Activated CD8-positive, alpha-beta T cell treated with anti-CD3 and anti-CD28 coated beads, Interleukin-2, amount 10 ng/mL, durations not matched to agents 7 days and 5 days (primary cell): ENCODE results near the gene RGS12. TPM values are rescaled to one million over a fixed set of nuclear protein-coding genes. Genes with fewer than 3 reads are reported as not detected.

Experiments
- ATAC-seq: fragments of 150-1000 bp; cut with Tn5 transposase; one replicate; pipeline ENCODE4 v1.10.0; 2021; ENCODE audit warnings: moderate library complexity
- CTCF ChIA-PET: fragments of 350-600 bp; sonication (Branson Sonifier 250); formaldehyde crosslinking; loops from one replicate; lab custom pipeline; 2021; ENCODE audit warnings: antibody characterized with exemption; lab: Charles Lee
- POLR2A ChIA-PET: fragments of 350-600 bp; sonication (Branson Sonifier 250); formaldehyde crosslinking; loops from one replicate; lab custom pipeline; 2021; ENCODE audit warnings: antibody characterized with exemption; lab: Charles Lee
- DNase-seq: peaks from one replicate; pipeline ENCODE4 v3.0.0-alpha.2; 2020
- H3K27ac Mint-ChIP-seq: one replicate; pipeline ENCODE4 v1.8.0; 2021; ENCODE audit warnings: mild to moderate bottlenecking, mixed read lengths
- H3K27me3 Mint-ChIP-seq: one replicate; pipeline ENCODE4 v1.8.0; 2021; ENCODE audit warnings: low read depth, mixed read lengths
- H3K36me3 Mint-ChIP-seq: one replicate; pipeline ENCODE4 v1.8.0; 2021; ENCODE audit warnings: low read depth, mixed read lengths
- H3K4me1 Mint-ChIP-seq: one replicate; pipeline ENCODE4 v1.8.0; 2021; ENCODE audit warnings: low read depth, mixed read lengths
- H3K4me3 Mint-ChIP-seq: one replicate; pipeline ENCODE4 v1.8.0; 2021; ENCODE audit warnings: mild to moderate bottlenecking, mixed read lengths
- H3K9me3 Mint-ChIP-seq: one replicate; pipeline ENCODE4 v1.8.0; 2022; ENCODE audit warnings: mixed read lengths; ENCODE audit not compliant: insufficient read depth
- total RNA-seq, 2 experiments: library from RNA; stranded (reverse); gene quantifications; one replicate each; pipeline ENCODE4 v1.2.3, GENCODE V29; 2021

The RGS12 gene
- total RNA-seq, 2 experiments from 2014 or later: 4.7 to 8.3 TPM

GRCh38 chr4:3332498-3332897 is 39.7 kb downstream of the RGS12 start:
- peaks cover 8% of the 10 kb centered on the region for H3K27me3 Mint-ChIP-seq
- POLR2A ChIA-PET: no interaction called here
- H3K27ac Mint-ChIP-seq: no peak overlapping the region
- CTCF ChIA-PET: no interaction called here
- H3K9me3 Mint-ChIP-seq: no peaks in the 10 kb centered on the region
- ATAC-seq (no peak), DNase-seq (peak; percentile 14)
- H3K4me3 Mint-ChIP-seq: no peak overlapping the region
- no peaks in the 10 kb centered on the region for H3K36me3 Mint-ChIP-seq
- peaks cover 2% of the 10 kb centered on the region for H3K4me1 Mint-ChIP-seq

- ChIA-PET CTCF (interaction anchor here (2.5 kb wide), 1 partner anchor 12 kb away, joined by 8 read pairs; no protein-coding TSS in a partner anchor), POLR2A (no interaction called here)
- Mint-ChIP-seq H3K27me3 (peaks cover 6% of the 10 kb centered on the region), H3K27ac (no peak overlapping the region), H3K36me3 (no peaks in the 10 kb centered on the region), H3K9me3 (no peaks in the 10 kb centered on the region), H3K4me3 (no peak overlapping the region), H3K4me1 (peaks cover 2% of the 10 kb centered on the region)
- ATAC-seq (no peak), DNase-seq (no peak)
Observed at GRCh38 chr4:3334316-3334715, 41.5 kb downstream of the RGS12 start.

DNA sequence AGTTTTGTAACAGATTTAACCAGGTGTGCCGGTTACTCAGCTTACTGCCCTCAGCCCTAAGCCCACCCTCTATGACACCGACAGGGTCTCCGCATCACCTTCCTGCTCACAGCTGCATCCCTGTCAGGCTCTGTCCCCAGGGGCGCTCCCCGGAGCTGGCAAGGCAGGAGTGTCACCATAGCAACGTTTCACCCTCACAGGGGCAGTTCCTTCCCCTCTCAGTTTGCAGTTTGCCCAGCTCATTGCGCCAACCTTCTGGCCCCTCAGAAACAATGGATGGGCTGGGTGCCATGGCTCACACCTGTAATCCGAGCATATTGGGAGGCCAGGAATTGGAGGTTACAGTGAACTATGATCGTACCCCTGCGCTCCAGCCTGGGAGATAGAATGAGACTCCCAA is 42.6 kb downstream of the RGS12 start:
- CTCF ChIA-PET: interaction anchor here (2.5 kb wide), 1 partner anchor 11 kb away, joined by 8 read pairs; no protein-coding TSS in a partner anchor
- Mint-ChIP-seq H3K27ac (no peak overlapping the region), H3K9me3 (no peaks in the 10 kb centered on the region), H3K27me3 (peaks cover 6% of the 10 kb centered on the region), H3K4me3 (no peak overlapping the region), H3K4me1 (peaks cover 2% of the 10 kb centered on the region), H3K36me3 (no peaks in the 10 kb centered on the region)
- ATAC-seq (no peak), DNase-seq (no peak)
- POLR2A ChIA-PET: no interaction called here

DNA sequence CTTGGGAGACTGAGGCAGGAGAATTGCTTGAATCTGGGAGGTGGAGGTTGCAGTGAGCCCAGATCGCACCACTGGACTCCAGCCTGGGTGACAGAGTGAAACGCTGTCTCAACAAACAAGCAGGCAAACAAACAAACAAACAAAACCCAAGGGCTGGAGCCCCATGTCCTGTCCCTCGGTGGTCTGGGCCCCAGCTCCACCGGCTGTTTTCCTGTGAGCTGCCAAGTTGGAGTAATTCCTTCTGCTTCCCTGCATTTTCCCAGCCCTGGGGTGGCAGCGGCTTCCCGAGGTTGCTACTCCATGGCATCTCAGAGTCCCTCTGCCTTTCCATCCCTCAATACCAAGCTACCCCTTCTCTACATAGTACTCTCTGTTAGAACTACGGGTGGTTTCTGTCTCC is 43.2 kb downstream of the RGS12 start:
- Mint-ChIP-seq H3K27me3 (peaks cover 6% of the 10 kb centered on the region), H3K9me3 (no peaks in the 10 kb centered on the region), H3K36me3 (no peaks in the 10 kb centered on the region), H3K4me3 (no peak overlapping the region), H3K27ac (no peak overlapping the region), H3K4me1 (peaks cover 2% of the 10 kb centered on the region)
- DNase-seq (no peak), ATAC-seq (no peak)
- CTCF ChIA-PET: no interaction called here
- POLR2A ChIA-PET: no interaction called here

DNA sequence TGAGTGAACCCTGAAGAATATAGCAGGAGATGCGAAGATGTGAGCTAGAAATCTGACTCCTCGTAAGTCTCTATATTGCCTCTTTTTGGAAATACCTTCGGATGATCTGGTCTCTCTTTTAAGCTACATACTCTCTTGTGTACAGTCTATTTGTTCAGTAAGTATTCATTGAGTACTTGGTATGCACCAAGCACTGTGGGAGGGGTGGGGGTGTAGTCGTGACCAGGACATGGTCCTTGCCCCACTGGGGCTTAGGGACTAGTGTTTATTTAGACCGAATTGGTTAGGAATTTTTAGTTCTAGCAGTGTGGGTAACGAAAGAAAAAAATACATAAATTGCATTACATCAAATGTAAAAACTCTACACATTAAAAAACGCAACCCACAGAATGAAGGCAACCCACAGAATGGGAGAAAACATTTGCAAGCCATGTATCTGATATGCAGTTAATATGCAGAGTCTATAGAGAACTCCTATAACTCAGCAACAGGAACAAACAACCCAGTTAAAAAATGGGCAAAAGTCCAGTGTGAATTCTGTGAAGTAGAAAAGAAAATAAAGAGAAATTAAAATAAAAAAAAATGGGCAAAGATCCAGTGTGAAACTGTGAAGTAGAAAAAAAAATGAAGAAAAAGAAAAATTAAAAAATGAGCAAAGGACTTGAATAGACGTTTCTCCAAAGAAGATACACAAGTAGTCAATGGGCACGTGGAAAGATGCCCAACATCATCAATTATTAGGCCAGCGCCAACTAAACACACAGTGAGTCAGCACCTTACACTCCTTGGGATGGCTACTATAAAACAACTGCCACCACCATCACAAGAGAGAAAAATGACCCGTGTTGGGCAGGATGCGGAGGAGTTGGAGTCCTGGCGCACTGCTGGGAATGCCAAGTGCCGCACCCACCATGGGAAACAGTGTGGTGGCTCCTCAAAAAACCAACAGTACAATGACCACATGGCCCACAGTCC is 43.8 kb downstream of the RGS12 start:
- Mint-ChIP-seq H3K4me3 (no peak overlapping the region), H3K27ac (no peak overlapping the region), H3K9me3 (no peaks in the 10 kb centered on the region), H3K4me1 (peaks cover 2% of the 10 kb centered on the region), H3K27me3 (peaks cover 6% of the 10 kb centered on the region), H3K36me3 (no peaks in the 10 kb centered on the region)
- CTCF ChIA-PET: no interaction called here
- DNase-seq: no peak
- POLR2A ChIA-PET: no interaction called here
- ATAC-seq: no peak

GRCh38 chr4:3337357-3337732 is 44.5 kb downstream of the RGS12 start:
- Mint-ChIP-seq H3K27me3 (peaks cover 4% of the 10 kb centered on the region), H3K27ac (no peak overlapping the region), H3K4me1 (peaks cover 7% of the 10 kb centered on the region), H3K36me3 (no peaks in the 10 kb centered on the region), H3K4me3 (no peak overlapping the region), H3K9me3 (no peaks in the 10 kb centered on the region)
- ChIA-PET POLR2A (no interaction called here), CTCF (no interaction called here)
- DNase-seq: no peak
- ATAC-seq: no peak

- ATAC-seq: no peak
- H3K9me3 Mint-ChIP-seq: no peaks in the 10 kb centered on the region
- DNase-seq: no peak
- ChIA-PET POLR2A (no interaction called here), CTCF (no interaction called here)
- H3K27ac Mint-ChIP-seq: no peak overlapping the region
- H3K36me3 Mint-ChIP-seq: no peaks in the 10 kb centered on the region
- H3K4me3 Mint-ChIP-seq: no peak overlapping the region
- peaks cover 4% of the 10 kb centered on the region for H3K27me3 Mint-ChIP-seq
- H3K4me1 Mint-ChIP-seq: peaks cover 10% of the 10 kb centered on the region
Observed at GRCh38 chr4:3337811-3338210, 45.0 kb downstream of the RGS12 start.

- Mint-ChIP-seq H3K4me1 (peaks cover 13% of the 10 kb centered on the region), H3K27ac (no peak overlapping the region), H3K27me3 (peaks cover 3% of the 10 kb centered on the region), H3K36me3 (no peaks in the 10 kb centered on the region), H3K9me3 (no peaks in the 10 kb centered on the region), H3K4me3 (no peak overlapping the region)
- ChIA-PET CTCF (no interaction called here), POLR2A (no interaction called here)
- ATAC-seq (no peak), DNase-seq (no peak)
Observed at GRCh38 chr4:3338321-3338838, 45.6 kb downstream of the RGS12 start.

DNA sequence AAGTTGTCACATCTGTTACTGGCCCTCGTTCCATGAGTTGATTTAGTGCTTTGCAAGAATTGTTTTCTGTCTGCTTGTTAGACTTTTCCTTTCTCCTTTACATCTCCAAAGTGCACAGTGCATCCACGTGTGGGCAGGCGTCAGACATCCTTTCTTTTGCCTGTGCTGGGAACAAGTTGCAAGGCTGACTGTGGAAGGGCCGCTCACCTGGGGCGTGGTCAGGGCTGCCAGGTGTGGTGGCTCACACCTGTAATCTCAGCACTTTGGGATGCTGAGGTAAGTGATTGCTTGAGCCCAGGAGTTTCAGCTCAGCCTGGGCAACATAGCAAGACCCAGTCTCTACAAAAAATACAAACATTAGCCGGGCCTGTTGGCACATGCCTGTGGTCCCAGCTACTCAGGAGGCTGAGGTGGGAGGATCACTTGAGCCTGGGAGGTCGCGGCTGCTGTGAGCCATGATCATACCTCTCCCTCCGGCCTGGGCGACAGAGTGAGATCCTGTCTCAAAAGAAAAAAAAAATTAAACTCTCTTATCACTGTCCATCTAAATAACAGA is 46.2 kb downstream of the RGS12 start:
- ATAC-seq: no peak
- peaks cover 2% of the 10 kb centered on the region for H3K27me3 Mint-ChIP-seq
- H3K9me3 Mint-ChIP-seq: no peaks in the 10 kb centered on the region
- no peak overlapping the region for H3K4me3 Mint-ChIP-seq
- peaks cover 13% of the 10 kb centered on the region for H3K4me1 Mint-ChIP-seq
- DNase-seq: no peak
- POLR2A ChIA-PET: no interaction called here
- CTCF ChIA-PET: no interaction called here
- H3K36me3 Mint-ChIP-seq: no peaks in the 10 kb centered on the region
- no peak overlapping the region for H3K27ac Mint-ChIP-seq

DNA sequence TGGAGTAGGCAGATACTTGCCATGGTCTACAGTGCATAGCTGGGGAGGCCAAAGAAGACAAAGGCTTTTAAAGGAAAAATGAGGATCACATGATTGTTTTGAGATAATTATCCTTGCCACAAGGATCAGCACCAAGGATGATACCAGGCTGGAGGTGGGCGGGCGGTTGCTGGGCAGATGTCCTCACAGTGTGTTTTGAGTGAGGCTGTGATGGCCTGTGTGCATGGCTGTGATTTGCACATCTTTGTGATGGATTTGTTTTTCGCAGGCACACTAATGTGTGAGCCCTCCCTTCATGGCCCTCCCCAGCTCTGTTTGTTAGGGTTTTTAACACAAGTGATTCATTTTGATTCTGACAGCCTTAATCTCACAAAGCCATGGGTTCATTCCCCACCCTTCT is 46.8 kb downstream of the RGS12 start:
- no peak overlapping the region for H3K27ac Mint-ChIP-seq
- no peaks in the 10 kb centered on the region for H3K36me3 Mint-ChIP-seq
- peaks cover 13% of the 10 kb centered on the region for H3K4me1 Mint-ChIP-seq
- H3K4me3 Mint-ChIP-seq: no peak overlapping the region
- POLR2A ChIA-PET: no interaction called here
- CTCF ChIA-PET: no interaction called here
- no peaks in the 10 kb centered on the region for H3K9me3 Mint-ChIP-seq
- no peak for DNase-seq
- H3K27me3 Mint-ChIP-seq: peaks cover 2% of the 10 kb centered on the region
- no peak for ATAC-seq

DNA sequence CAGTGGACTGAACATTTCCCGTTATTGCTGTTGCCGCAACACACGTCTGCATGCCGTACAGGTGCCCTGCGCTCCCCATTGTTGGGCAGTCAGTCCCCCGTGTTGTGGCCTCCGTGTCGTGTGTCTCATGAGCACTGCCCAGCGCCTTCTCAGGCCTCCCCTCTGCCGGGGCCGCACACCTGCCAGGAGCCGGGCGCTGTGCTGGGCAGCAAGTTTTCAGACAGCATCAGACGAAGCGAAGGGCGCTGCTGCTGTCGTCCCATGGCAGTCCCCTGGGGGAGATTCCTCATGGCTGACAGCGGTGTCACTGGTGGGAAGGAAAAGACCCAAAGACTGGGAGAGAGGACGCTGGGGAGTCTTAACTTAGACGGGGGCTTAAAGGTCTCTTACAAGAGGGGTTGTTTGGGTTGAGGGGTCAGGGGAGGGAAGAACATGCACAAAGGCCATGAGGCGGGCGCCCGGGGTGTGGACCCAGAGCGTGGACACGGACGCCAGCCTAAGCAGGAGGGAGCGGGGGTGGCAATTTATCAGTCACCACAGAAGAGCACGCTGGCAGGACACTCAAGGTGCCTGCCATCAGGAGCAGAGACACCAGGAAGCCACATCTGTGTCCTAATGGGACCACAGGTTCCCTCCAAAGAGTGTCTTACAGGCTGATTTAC is 47.3 kb downstream of the RGS12 start:
- ChIA-PET POLR2A (no interaction called here), CTCF (no interaction called here)
- peaks cover 13% of the 10 kb centered on the region for H3K4me1 Mint-ChIP-seq
- H3K36me3 Mint-ChIP-seq: no peaks in the 10 kb centered on the region
- H3K27ac Mint-ChIP-seq: no peak overlapping the region
- ATAC-seq (no peak), DNase-seq (no peak)
- H3K9me3 Mint-ChIP-seq: no peaks in the 10 kb centered on the region
- no peaks in the 10 kb centered on the region for H3K27me3 Mint-ChIP-seq
- no peak overlapping the region for H3K4me3 Mint-ChIP-seq

GRCh38 chr4:3340700-3341083 is 47.9 kb downstream of the RGS12 start:
- Mint-ChIP-seq H3K4me1 (peaks cover 13% of the 10 kb centered on the region), H3K27me3 (no peaks in the 10 kb centered on the region), H3K9me3 (no peaks in the 10 kb centered on the region), H3K4me3 (no peak overlapping the region), H3K27ac (no peak overlapping the region), H3K36me3 (no peaks in the 10 kb centered on the region)
- ChIA-PET POLR2A (no interaction called here), CTCF (no interaction called here)
- DNase-seq (no peak), ATAC-seq (no peak)
